WTC11 (cell line): ENCODE measurements around the gene OPA1.

Source experiments
- CBFB ChIP-seq: sonication (generic); formaldehyde crosslinking; IDR thresholded peaks from 2 replicates; pipeline ENCODE4 v1.8.1; 2022; ENCODE audit warnings: mild to moderate bottlenecking, low read depth, missing genetic modification reagents
- CREB1 ChIP-seq: sonication (generic); formaldehyde crosslinking; IDR thresholded peaks from 2 replicates; pipeline ENCODE4 v1.8.0; 2023; ENCODE audit warnings: mild to moderate bottlenecking, missing genetic modification reagents
- ZNF232 ChIP-seq: sonication (generic); formaldehyde crosslinking; IDR thresholded peaks from 2 replicates; pipeline ENCODE4 v1.8.0; 2022; ENCODE audit warnings: mild to moderate bottlenecking, missing genetic modification reagents

GRCh38 chr3:193552923-193553322 lies 40.1 kb upstream of the OPA1 start:
- TF ChIP-seq CREB1 (CRISPR knock-in tag) (no peak), ZNF232 (CRISPR knock-in tag) (no peak), CBFB (CRISPR knock-in tag) (no peak)
